Neural crest cell (in vitro differentiated cells): Measurements from ENCODE around the gene CLEC16A. TPM values are rescaled to one million over a fixed set of nuclear protein-coding genes. Genes with fewer than 3 reads are reported as not detected.
A peak's percentile ranks its signal among the peaks of the same experiment; 100 is the strongest.

Experiments used
- DNase-seq: peaks from one replicate; pipeline ENCODE4 v3.0.0; 2021; ENCODE audit warnings: low read depth, mixed read lengths, low spot score
- H3K27ac Mint-ChIP-seq: one replicate; pipeline ENCODE4 v1.8.0; 2021; ENCODE audit warnings: mild to moderate bottlenecking, mixed read lengths; ENCODE audit not compliant: unreplicated experiment
- H3K27me3 Mint-ChIP-seq: 2 replicates; pipeline ENCODE4 v1.8.0; 2021; ENCODE audit warnings: low read depth, mild to moderate bottlenecking, mixed read lengths
- H3K36me3 Mint-ChIP-seq: 2 replicates; pipeline ENCODE4 v1.8.0; 2021; ENCODE audit warnings: low read depth, mild to moderate bottlenecking, mixed read lengths
- H3K4me1 Mint-ChIP-seq: 2 replicates; pipeline ENCODE4 v1.8.0; 2021; ENCODE audit warnings: mixed read lengths
- H3K4me3 Mint-ChIP-seq: one replicate; pipeline ENCODE4 v1.8.0; 2021; ENCODE audit warnings: mild to moderate bottlenecking, mixed read lengths
- H3K9me3 Mint-ChIP-seq: 2 replicates; pipeline ENCODE4 v1.8.0; 2021; ENCODE audit warnings: mixed read lengths
- total RNA-seq: library from RNA; stranded (reverse); gene quantifications from 2 replicates; pipeline ENCODE4 v1.2.1, GENCODE V29; 2021
- TF ChIP-seq, protein P1 (sequence below): fragments of 200-600 bp; sonication (generic); conservative IDR thresholded peaks from 2 replicates; pipeline ENCODE4 v1.5.0; 2021; ENCODE audit warnings: antibody characterized with exemption, mild to moderate bottlenecking

CLEC16A gene
- total RNA-seq, 1 donor from 2014 or later, result 21.3 TPM

DNA sequence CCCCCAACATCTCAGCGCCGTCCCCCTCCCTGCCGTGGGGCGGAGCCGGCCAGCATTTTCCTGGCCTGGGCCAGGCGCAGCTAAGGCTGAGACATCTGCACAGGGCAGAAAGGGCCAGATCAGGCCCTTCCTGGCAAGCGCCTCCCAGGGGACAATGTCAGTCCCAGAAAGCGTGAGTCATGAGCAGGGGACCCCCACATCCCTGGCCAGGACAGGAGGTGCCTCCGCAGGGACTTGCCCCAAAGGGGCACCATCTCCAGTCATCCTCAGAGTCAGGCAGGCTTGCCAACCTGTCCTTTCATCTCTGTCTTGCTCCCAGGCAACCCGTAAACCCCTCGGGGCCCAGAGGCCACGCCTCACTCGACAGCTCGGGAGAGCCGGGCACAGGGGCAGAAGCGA is 268.4 kb downstream of the CLEC16A start:
- Mint-ChIP-seq H3K9me3 (peaks cover 10% of the 10 kb centered on the region), H3K36me3 (no peaks in the 10 kb centered on the region), H3K4me1 (no peaks in the 10 kb centered on the region), H3K27me3 (no peaks in the 10 kb centered on the region), H3K27ac (no peak overlapping the region), H3K4me3 (no peak overlapping the region)
- TF ChIP-seq, protein P1, sequence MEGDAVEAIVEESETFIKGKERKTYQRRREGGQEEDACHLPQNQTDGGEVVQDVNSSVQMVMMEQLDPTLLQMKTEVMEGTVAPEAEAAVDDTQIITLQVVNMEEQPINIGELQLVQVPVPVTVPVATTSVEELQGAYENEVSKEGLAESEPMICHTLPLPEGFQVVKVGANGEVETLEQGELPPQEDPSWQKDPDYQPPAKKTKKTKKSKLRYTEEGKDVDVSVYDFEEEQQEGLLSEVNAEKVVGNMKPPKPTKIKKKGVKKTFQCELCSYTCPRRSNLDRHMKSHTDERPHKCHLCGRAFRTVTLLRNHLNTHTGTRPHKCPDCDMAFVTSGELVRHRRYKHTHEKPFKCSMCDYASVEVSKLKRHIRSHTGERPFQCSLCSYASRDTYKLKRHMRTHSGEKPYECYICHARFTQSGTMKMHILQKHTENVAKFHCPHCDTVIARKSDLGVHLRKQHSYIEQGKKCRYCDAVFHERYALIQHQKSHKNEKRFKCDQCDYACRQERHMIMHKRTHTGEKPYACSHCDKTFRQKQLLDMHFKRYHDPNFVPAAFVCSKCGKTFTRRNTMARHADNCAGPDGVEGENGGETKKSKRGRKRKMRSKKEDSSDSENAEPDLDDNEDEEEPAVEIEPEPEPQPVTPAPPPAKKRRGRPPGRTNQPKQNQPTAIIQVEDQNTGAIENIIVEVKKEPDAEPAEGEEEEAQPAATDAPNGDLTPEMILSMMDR, result no peak
- no peak for DNase-seq

DNA sequence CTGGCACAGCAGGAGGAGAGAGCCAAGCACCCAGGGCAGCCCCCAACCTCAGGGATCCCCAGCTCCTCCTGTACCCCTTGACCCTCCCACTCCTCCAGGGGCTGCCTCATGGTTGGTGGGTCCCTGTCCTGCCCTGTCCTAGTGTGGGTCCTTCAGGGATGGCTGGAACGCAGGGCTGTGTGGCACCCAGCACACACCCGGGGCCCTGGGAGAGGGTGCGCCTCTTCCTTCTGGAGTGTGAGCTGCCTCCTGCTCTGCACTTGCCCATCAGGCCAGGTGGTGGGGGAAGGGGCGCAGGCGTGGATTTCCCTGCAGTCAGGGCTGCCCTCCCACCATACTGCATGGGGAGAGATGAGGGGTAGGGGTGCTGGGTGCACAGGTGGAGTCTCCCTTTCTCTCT is 269.0 kb downstream of the CLEC16A start:
- no peaks in the 10 kb centered on the region for H3K36me3 Mint-ChIP-seq
- DNase-seq, result no peak
- H3K27ac Mint-ChIP-seq, result no peak overlapping the region
- no peak overlapping the region for H3K4me3 Mint-ChIP-seq
- TF ChIP-seq, protein P1, result no peak
- no peaks in the 10 kb centered on the region for H3K27me3 Mint-ChIP-seq
- H3K4me1 Mint-ChIP-seq, result no peaks in the 10 kb centered on the region
- peaks cover 11% of the 10 kb centered on the region for H3K9me3 Mint-ChIP-seq

DNA sequence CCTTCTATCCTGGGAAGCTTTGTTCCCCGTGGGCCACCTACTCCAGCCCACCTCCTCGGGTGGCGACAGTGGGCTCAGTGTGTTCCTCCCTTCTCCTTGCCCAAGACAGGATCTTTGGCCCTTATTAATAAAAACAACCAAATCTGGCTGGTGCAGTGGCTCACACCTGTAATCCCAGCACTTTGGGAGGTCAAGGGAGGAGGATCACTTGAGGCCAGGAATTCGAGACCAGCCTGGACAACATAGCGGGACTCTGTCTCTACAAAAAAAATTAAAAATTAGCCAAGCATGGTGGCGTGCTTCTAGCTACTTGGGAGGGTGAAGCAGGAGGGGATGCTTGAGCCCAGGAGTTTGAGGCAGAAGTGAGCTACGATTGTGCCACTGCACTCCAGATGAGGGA is 269.4 kb downstream of the CLEC16A start:
- Mint-ChIP-seq H3K4me1 (no peaks in the 10 kb centered on the region), H3K4me3 (no peak overlapping the region), H3K27me3 (no peaks in the 10 kb centered on the region)

DNA sequence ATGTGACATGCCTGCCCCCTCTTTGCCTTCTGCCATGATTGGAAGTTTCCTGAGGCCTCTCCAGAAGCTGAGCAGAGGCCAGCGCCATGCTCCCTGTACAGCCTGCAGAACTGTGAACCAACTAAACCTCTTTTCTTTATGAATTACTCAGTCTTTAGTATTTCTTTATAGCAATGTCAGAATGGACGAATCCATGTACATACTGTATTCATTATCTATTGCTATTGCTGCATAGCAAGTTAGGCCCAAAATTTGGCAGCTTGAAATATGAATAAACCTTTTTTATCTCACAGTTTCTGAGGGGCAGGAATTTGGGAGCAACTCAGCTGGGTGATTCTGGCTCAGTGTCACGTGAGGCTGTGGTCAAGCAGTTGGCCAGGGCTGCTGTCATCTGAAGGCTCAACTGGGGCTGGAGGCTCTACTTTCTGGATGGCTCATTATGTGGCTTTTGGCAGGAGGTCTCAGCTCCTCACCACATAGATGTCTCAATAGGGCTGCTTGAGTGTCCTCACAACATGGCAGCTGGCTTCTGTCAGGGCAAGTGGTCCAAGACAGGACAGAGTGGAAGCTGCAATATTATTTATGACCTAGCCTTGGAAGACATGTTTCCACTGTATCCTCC is 271.7 kb downstream of the CLEC16A start:
- TF ChIP-seq, protein P1, result no peak
- Mint-ChIP-seq H3K4me1 (no peaks in the 10 kb centered on the region), H3K9me3 (peaks cover 13% of the 10 kb centered on the region), H3K4me3 (no peak overlapping the region), H3K36me3 (no peaks in the 10 kb centered on the region), H3K27me3 (no peaks in the 10 kb centered on the region), H3K27ac (no peak overlapping the region)
- DNase-seq, result no peak

More for the DNA sequence above, 269.4 kb downstream of the CLEC16A start:
- DNase-seq, result no peak
- Mint-ChIP-seq H3K9me3 (peaks cover 13% of the 10 kb centered on the region), H3K27ac (peak overlapping the region; percentile 57), H3K36me3 (no peaks in the 10 kb centered on the region)
- TF ChIP-seq, protein P1, result no peak

DNA sequence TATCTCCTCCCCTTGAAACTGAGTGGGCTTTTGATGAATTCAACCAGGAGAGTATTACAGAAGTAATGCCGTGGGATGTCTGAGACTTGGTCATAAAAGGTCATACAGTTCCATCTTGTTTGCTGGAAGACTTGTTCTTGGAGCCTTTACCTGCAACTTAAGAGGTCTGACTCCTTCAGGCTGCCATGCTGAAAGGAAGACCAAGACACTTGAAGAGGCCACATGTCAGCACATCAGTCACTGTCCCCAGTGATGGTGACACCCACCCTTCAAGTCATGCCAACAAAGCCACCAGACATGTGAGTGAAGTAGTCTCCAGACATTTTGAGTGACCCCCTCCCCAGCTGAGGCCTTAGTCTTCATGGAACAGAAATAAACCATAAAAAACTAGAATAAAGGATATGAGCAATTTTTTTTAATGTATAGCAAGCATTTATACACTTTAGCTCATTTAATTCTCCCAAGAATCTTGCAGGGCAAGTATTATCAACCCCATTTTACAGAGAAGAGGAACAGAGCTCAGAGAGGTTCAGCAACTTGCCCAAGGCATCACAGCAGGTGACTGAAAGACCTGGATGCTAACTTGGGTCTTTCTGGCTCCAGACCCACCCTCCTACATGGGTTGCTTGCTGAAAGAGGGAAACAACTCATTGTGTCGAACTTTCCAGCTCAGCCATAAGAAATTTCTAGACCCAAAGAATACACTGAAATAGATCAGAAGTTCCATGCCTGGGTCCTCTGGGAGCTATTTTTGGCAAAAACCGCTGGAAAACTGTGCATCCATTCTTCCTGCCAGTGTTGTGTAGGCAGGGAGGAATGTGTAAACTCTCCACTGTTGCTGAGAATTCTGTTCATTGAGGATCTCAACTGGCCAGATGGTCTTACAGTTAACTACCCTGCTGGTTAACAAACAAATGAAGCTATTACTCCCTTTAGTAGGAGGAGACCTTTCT is 273.6 kb downstream of the CLEC16A start:
- Mint-ChIP-seq H3K27me3 (no peaks in the 10 kb centered on the region), H3K4me1 (no peaks in the 10 kb centered on the region), H3K27ac (no peak overlapping the region), H3K4me3 (no peak overlapping the region), H3K36me3 (no peaks in the 10 kb centered on the region), H3K9me3 (peaks cover 13% of the 10 kb centered on the region)
- no peak for DNase-seq
- TF ChIP-seq, protein P1, result no peak
